Hepatocyte (in vitro differentiated cells): Measurements from ENCODE around the gene GPR89A.
"Not testable (repeated sequence)": the region's sequence is repeated elsewhere in the genome, so short reads cannot be mapped to it uniquely, and the experiment has no call there.

ENCODE experiments used
- CTCF ChIP-seq: fragments of 200-600 bp; sonication (generic); IDR thresholded peaks from 2 replicates; pipeline ENCODE4 v1.5.1; 2016; ENCODE audit warnings: antibody characterized with exemption, mild to moderate bottlenecking; ENCODE audit not compliant: poor library complexity
- EZH2 ChIP-seq: fragments of 200-600 bp; sonication (generic); IDR thresholded peaks from 2 replicates; pipeline ENCODE4 v1.6.1; 2016; ENCODE audit warnings: antibody characterized with exemption, mild to moderate bottlenecking, borderline replicate concordance

DNA sequence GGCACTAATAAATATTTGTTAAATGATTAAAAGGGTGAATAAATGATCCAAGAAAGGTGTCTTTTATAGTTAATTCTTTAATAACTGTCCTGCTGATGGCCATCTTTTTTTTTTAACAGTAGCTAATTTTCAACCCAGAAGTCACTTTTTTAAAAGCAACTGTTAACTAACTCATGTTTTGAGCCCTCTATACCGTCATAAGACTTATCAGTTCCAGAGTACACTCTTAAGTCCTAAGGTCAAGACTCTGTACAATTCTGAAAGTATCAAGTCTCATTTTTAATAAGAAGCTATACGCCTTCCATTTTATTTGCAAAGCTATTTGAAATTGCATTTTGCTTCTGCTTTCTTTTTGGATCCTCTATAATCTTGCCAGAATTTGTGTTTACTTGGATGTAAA is 3.0 kb downstream of the GPR89A start:
- not testable (repeated sequence) for TF ChIP-seq CTCF, EZH2
